ENCODE measurements around the gene PARD3B.

GRCh38 chr2:204863336-204863735, 318.1 kb downstream of the PARD3B start:
- TF ChIP-seq TARDBP (IDR thresholded peaks at IDR 0.05): no peak
- no peak for TF ChIP-seq FOXA1 (IDR thresholded peaks at IDR 0.05)
- no peak for TF ChIP-seq SP1 (IDR thresholded peaks at IDR 0.05)
- no peak for TF ChIP-seq PKNOX1 (IDR thresholded peaks at IDR 0.05)
- no peak for TF ChIP-seq ELF4 (IDR thresholded peaks at IDR 0.05)
- no peak for TF ChIP-seq LEF1 (IDR thresholded peaks at IDR 0.05; ENCODE audit: borderline replicate concordance)
- TF ChIP-seq FOXM1 (IDR thresholded peaks at IDR 0.05; ENCODE audit: borderline replicate concordance): no peak
